Gastroesophageal sphincter (tissue), 2 donors: ENCODE results near the gene ZNF143.

Source experiments
- POLR2A ChIP-seq, 2 donors: fragments of 450-650 bp; IDR thresholded peaks; one replicate each; pipeline ENCODE4 v1.6.1; 2017; ENCODE audit warnings: antibody characterized with exemption in 2 of 2, mild to moderate bottlenecking in 2 of 2, moderate library complexity in 1 of 2
- POLR2AphosphoS5 ChIP-seq: sonication (generic); formaldehyde crosslinking; IDR thresholded peaks from one replicate; pipeline ENCODE4 v1.6.1; 2017; ENCODE audit warnings: antibody characterized with exemption

- TF ChIP-seq POLR2A (IDR thresholded peaks at IDR 0.05) (peak; percentile 4 to 91), POLR2AphosphoS5 (no peak)
Measured at GRCh38 chr11:9573775-9574621, 113.2 kb downstream of the ZNF143 start.
